Endothelial cell of umbilical vein (primary cell): ENCODE data around the gene CACNA1C.

Experiments
- CTCF ChIP-seq, 2 donors: IDR thresholded peaks; 1 replicate in 1 of 2; 2 replicates in 1 of 2; pipeline ENCODE4 v1.5.1; 2011; ENCODE audit warnings: low read length in 2 of 2, mild to moderate bottlenecking in 2 of 2, moderate library complexity in 2 of 2, control low read depth in 1 of 2, inconsistent platforms in 1 of 2, low read depth in 1 of 2; ENCODE audit not compliant: insufficient read depth in 1 of 2; ENCODE audit errors: extremely low read depth in 1 of 2
- EZH2 ChIP-seq: IDR thresholded peaks from 2 replicates; pipeline ENCODE4 v1.6.1; 2012; ENCODE audit warnings: borderline replicate concordance, low read depth, mild to moderate bottlenecking, moderate library complexity, low read length, inconsistent platforms; ENCODE audit not compliant: severe bottlenecking
- FOS ChIP-seq: IDR thresholded peaks from 2 replicates; pipeline ENCODE4 v1.6.1; 2011; ENCODE audit warnings: mild to moderate bottlenecking, low read length, moderate library complexity, borderline replicate concordance; ENCODE audit not compliant: insufficient read depth
- GATA2 ChIP-seq: IDR thresholded peaks from 2 replicates; pipeline ENCODE4 v1.7.0; 2011; ENCODE audit warnings: low read depth, mild to moderate bottlenecking, moderate library complexity, mixed read lengths, low read length; ENCODE audit not compliant: insufficient read length, insufficient read depth
- JUN ChIP-seq: IDR thresholded peaks from 2 replicates; pipeline ENCODE4 v1.6.1; 2011; ENCODE audit warnings: borderline replicate concordance, low read depth; ENCODE audit not compliant: insufficient read length, insufficient read depth
- MYC ChIP-seq: IDR thresholded peaks from one replicate; pipeline ENCODE4 v1.6.1; 2011; ENCODE audit warnings: mild to moderate bottlenecking, low read depth, low read length
- POLR2A ChIP-seq: IDR thresholded peaks from 2 replicates; pipeline ENCODE4 v1.6.1; 2012; ENCODE audit warnings: low read depth, mild to moderate bottlenecking, control low read depth, low read length
- POLR2AphosphoS5 ChIP-seq: IDR thresholded peaks from 2 replicates; pipeline ENCODE4 v1.6.1; 2012; ENCODE audit warnings: low read depth, mild to moderate bottlenecking, control low read depth, low read length, moderate library complexity; ENCODE audit not compliant: insufficient read depth
- TF ChIP-seq, protein P1 (sequence below): IDR thresholded peaks from 2 replicates; pipeline ENCODE4 v1.6.1; 2011; ENCODE audit not compliant: insufficient read depth, insufficient read length

DNA sequence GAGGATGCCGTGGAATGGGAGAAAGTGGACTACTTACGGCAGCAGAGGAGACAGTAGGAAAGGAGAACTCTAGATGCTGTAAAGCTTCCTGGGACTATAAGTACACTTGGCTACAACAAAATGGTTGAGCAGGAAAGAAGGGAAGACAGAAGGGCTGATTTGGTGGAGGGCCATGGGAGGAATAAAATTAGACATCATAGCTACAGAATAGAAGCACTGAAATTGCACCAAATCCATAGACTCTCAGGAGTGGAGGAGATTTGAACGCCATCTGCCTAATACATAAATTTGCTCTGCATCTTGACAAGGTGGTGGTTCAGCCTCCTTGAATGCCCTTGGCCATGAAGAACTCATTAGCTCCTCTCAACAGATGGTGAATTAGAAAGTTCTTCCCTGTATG is 32.3 kb upstream of the CACNA1C start:
- TF ChIP-seq EZH2 (no peak), CTCF (IDR thresholded peaks at IDR 0.05; ENCODE audit: extremely low read depth in 1 of 2, insufficient read depth in 1 of 2, low read depth in 1 of 2, low read length in 2 of 2) (no peak), POLR2A (no peak), GATA2 (no peak), POLR2AphosphoS5 (no peak), MYC (no peak), JUN (no peak), FOS (no peak)
- TF ChIP-seq, protein P1, sequence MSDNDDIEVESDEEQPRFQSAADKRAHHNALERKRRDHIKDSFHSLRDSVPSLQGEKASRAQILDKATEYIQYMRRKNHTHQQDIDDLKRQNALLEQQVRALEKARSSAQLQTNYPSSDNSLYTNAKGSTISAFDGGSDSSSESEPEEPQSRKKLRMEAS, result no peak
